Activated CD8-positive, alpha-beta T cell treated with anti-CD3 and anti-CD28 coated beads, Interleukin-2, amount 10 ng/mL, durations not matched to agents 7 days and 5 days (primary cell): Measurements from ENCODE around the gene NAA20. TPM values are rescaled to one million over a fixed set of nuclear protein-coding genes. Genes with fewer than 3 reads are reported as not detected.
"Not testable (repeated sequence)": the region's sequence is repeated elsewhere in the genome, so short reads cannot be mapped to it uniquely, and the experiment has no call there.

Experiments
- ATAC-seq: fragments of 150-1000 bp; cut with Tn5 transposase; one replicate; pipeline ENCODE4 v1.10.0; 2021; ENCODE audit warnings: moderate library complexity
- CTCF ChIA-PET: fragments of 350-600 bp; sonication (Branson Sonifier 250); formaldehyde crosslinking; loops from one replicate; lab custom pipeline; 2021; ENCODE audit warnings: antibody characterized with exemption; lab: Charles Lee
- POLR2A ChIA-PET: fragments of 350-600 bp; sonication (Branson Sonifier 250); formaldehyde crosslinking; loops from one replicate; lab custom pipeline; 2021; ENCODE audit warnings: antibody characterized with exemption; lab: Charles Lee
- DNase-seq: peaks from one replicate; pipeline ENCODE4 v3.0.0-alpha.2; 2020
- H3K27ac Mint-ChIP-seq: one replicate; pipeline ENCODE4 v1.8.0; 2021; ENCODE audit warnings: mild to moderate bottlenecking, mixed read lengths
- H3K27me3 Mint-ChIP-seq: one replicate; pipeline ENCODE4 v1.8.0; 2021; ENCODE audit warnings: low read depth, mixed read lengths
- H3K36me3 Mint-ChIP-seq: one replicate; pipeline ENCODE4 v1.8.0; 2021; ENCODE audit warnings: low read depth, mixed read lengths
- H3K4me1 Mint-ChIP-seq: one replicate; pipeline ENCODE4 v1.8.0; 2021; ENCODE audit warnings: low read depth, mixed read lengths
- H3K4me3 Mint-ChIP-seq: one replicate; pipeline ENCODE4 v1.8.0; 2021; ENCODE audit warnings: mild to moderate bottlenecking, mixed read lengths
- H3K9me3 Mint-ChIP-seq: one replicate; pipeline ENCODE4 v1.8.0; 2022; ENCODE audit warnings: mixed read lengths; ENCODE audit not compliant: insufficient read depth
- total RNA-seq, 2 experiments: library from RNA; stranded (reverse); gene quantifications; one replicate each; pipeline ENCODE4 v1.2.3, GENCODE V29; 2021

Gene NAA20
- total RNA-seq, 2 experiments from 2014 or later, result 55.8 to 59.1 TPM

- ChIA-PET CTCF (interaction anchor here (0.9 to 1.6 kb wide), 4 partner anchors 21 to 209 kb away, joined by 3 to 4 read pairs (median 4); partner anchors contain the start of gene NAA20), POLR2A (no interaction called here)
- no peaks in the 10 kb centered on the region for H3K4me1 Mint-ChIP-seq
- H3K27me3 Mint-ChIP-seq, result peaks cover 4% of the 10 kb centered on the region
- no peaks in the 10 kb centered on the region for H3K9me3 Mint-ChIP-seq
- H3K36me3 Mint-ChIP-seq, result no peaks in the 10 kb centered on the region
- DNase-seq (no peak), ATAC-seq (no peak)
- no peak overlapping the region for H3K27ac Mint-ChIP-seq
- no peak overlapping the region for H3K4me3 Mint-ChIP-seq
Measured at GRCh38 chr20:19993958-19994669, 23.0 kb upstream of the NAA20 start.

GRCh38 chr20:19995220-19995863 is 21.8 kb upstream of the NAA20 start:
- ChIA-PET POLR2A (no interaction called here), CTCF (interaction anchor here (1.6 kb wide), 1 partner anchor 22 kb away, joined by 4 read pairs; the partner anchor contains the start of gene NAA20)
- Mint-ChIP-seq H3K27ac (no peak overlapping the region), H3K36me3 (no peaks in the 10 kb centered on the region), H3K27me3 (peaks cover 9% of the 10 kb centered on the region), H3K4me1 (no peaks in the 10 kb centered on the region), H3K9me3 (no peaks in the 10 kb centered on the region), H3K4me3 (no peak overlapping the region)
- ATAC-seq (no peak), DNase-seq (peak; percentile 42)

- POLR2A ChIA-PET, result no interaction called here
- Mint-ChIP-seq H3K36me3 (no peaks in the 10 kb centered on the region), H3K4me1 (no peaks in the 10 kb centered on the region), H3K4me3 (no peak overlapping the region), H3K27ac (no peak overlapping the region), H3K9me3 (no peaks in the 10 kb centered on the region), H3K27me3 (peaks cover 17% of the 10 kb centered on the region)
- CTCF ChIA-PET, result no interaction called here
- ATAC-seq, result no peak
- no peak for DNase-seq
Measured at GRCh38 chr20:19996222-19996621, 20.9 kb upstream of the NAA20 start.

GRCh38 chr20:19996917-19997316 is 20.2 kb upstream of the NAA20 start:
- DNase-seq, result no peak
- H3K27ac Mint-ChIP-seq, result no peak overlapping the region
- POLR2A ChIA-PET, result no interaction called here
- no peak overlapping the region for H3K4me3 Mint-ChIP-seq
- H3K36me3 Mint-ChIP-seq, result no peaks in the 10 kb centered on the region
- no peaks in the 10 kb centered on the region for H3K4me1 Mint-ChIP-seq
- no peaks in the 10 kb centered on the region for H3K9me3 Mint-ChIP-seq
- ATAC-seq, result no peak
- CTCF ChIA-PET, result no interaction called here
- peaks cover 23% of the 10 kb centered on the region for H3K27me3 Mint-ChIP-seq

- ATAC-seq (no peak), DNase-seq (no peak)
- POLR2A ChIA-PET, result no interaction called here
- Mint-ChIP-seq H3K4me3 (no peak overlapping the region), H3K27ac (no peak overlapping the region), H3K36me3 (no peaks in the 10 kb centered on the region), H3K4me1 (peaks cover 14% of the 10 kb centered on the region), H3K9me3 (no peaks in the 10 kb centered on the region), H3K27me3 (peaks cover 39% of the 10 kb centered on the region)
- CTCF ChIA-PET, result no interaction called here
Measured at GRCh38 chr20:19998990-19999705, 18.0 kb upstream of the NAA20 start.

GRCh38 chr20:20000211-20000968 is 16.8 kb upstream of the NAA20 start:
- CTCF ChIA-PET, result no interaction called here
- H3K36me3 Mint-ChIP-seq, result no peaks in the 10 kb centered on the region
- H3K4me3 Mint-ChIP-seq, result no peak overlapping the region
- DNase-seq (no peak), ATAC-seq (no peak)
- POLR2A ChIA-PET, result no interaction called here
- peaks cover 39% of the 10 kb centered on the region for H3K27me3 Mint-ChIP-seq
- no peaks in the 10 kb centered on the region for H3K9me3 Mint-ChIP-seq
- no peak overlapping the region for H3K27ac Mint-ChIP-seq
- peaks cover 14% of the 10 kb centered on the region for H3K4me1 Mint-ChIP-seq

- Mint-ChIP-seq H3K9me3 (no peaks in the 10 kb centered on the region), H3K27ac (no peak overlapping the region), H3K27me3 (peaks cover 41% of the 10 kb centered on the region), H3K36me3 (no peaks in the 10 kb centered on the region), H3K4me1 (peaks cover 14% of the 10 kb centered on the region), H3K4me3 (no peak overlapping the region)
- DNase-seq (no peak), ATAC-seq (no peak)
- ChIA-PET POLR2A (no interaction called here), CTCF (no interaction called here)
Measured at GRCh38 chr20:20002101-20002998, 14.8 kb upstream of the NAA20 start.

- peak overlapping the region; percentile 69 for H3K4me3 Mint-ChIP-seq
- no peaks in the 10 kb centered on the region for H3K36me3 Mint-ChIP-seq
- peak; percentile 68 for ATAC-seq
- no peak overlapping the region for H3K27ac Mint-ChIP-seq
- POLR2A ChIA-PET, result interaction anchor here (0.6 kb wide), 1 partner anchor 14 kb away, joined by 5 read pairs; no protein-coding TSS in a partner anchor
- peak; percentile 37 for DNase-seq
- H3K27me3 Mint-ChIP-seq, result peaks cover 51% of the 10 kb centered on the region
- CTCF ChIA-PET, result interaction anchor here (0.6 kb wide), 1 partner anchor 1123 kb away, joined by 3 read pairs; no protein-coding TSS in a partner anchor
- H3K4me1 Mint-ChIP-seq, result peaks cover 14% of the 10 kb centered on the region
- H3K9me3 Mint-ChIP-seq, result no peaks in the 10 kb centered on the region
Measured at GRCh38 chr20:20003031-20003954, 13.9 kb upstream of the NAA20 start.

GRCh38 chr20:20003955-20004322 is 13.2 kb upstream of the NAA20 start:
- POLR2A ChIA-PET, ATAC-seq, H3K36me3 Mint-ChIP-seq, H3K9me3 Mint-ChIP-seq, H3K27ac Mint-ChIP-seq, DNase-seq: not testable (repeated sequence)
- peak overlapping the region; percentile 69 for H3K4me3 Mint-ChIP-seq
- CTCF ChIA-PET, result interaction anchor here (1.1 kb wide), 1 partner anchor 10 kb away, joined by 3 read pairs; no protein-coding TSS in a partner anchor
- H3K4me1 Mint-ChIP-seq, result peaks cover 14% of the 10 kb centered on the region
- H3K27me3 Mint-ChIP-seq, result peaks cover 48% of the 10 kb centered on the region

- H3K27me3 Mint-ChIP-seq, result peaks cover 47% of the 10 kb centered on the region
- ChIA-PET CTCF (interaction anchor here (1.1 kb wide), 1 partner anchor 9 kb away, joined by 3 read pairs; no protein-coding TSS in a partner anchor), POLR2A (no interaction called here)
- no peaks in the 10 kb centered on the region for H3K9me3 Mint-ChIP-seq
- peaks cover 14% of the 10 kb centered on the region for H3K4me1 Mint-ChIP-seq
- H3K27ac Mint-ChIP-seq, result no peak overlapping the region
- no peak overlapping the region for H3K4me3 Mint-ChIP-seq
- DNase-seq, result no peak
- no peaks in the 10 kb centered on the region for H3K36me3 Mint-ChIP-seq
- no peak for ATAC-seq
Measured at GRCh38 chr20:20005342-20005741, 11.8 kb upstream of the NAA20 start.
